Measurements from ENCODE around the gene RHBDF1. TPM values are rescaled to one million over a fixed set of nuclear protein-coding genes. Genes with fewer than 3 reads are reported as not detected.
A peak's percentile ranks its signal among the peaks of the same experiment; 100 is the strongest.

The RHBDF1 gene
- total and polyA plus RNA-seq, 8 donors = 33.4 to 50.0 (median 39.7) TPM

GRCh38 chr16:58491-59439 lies 13.7 kb downstream of the RHBDF1 start:
- no peak overlapping the region for H3K27ac ChIP-seq
- no peak overlapping the region for H3K4me3 ChIP-seq
- H3K4me1 ChIP-seq = peaks cover 0 to 9% of the 10 kb centered on the region in 2 donors
- H3K9me3 ChIP-seq = no peaks in the 10 kb centered on the region
- ATAC-seq (no peak), DNase-seq (peak in 1 of 4 donors; percentile 43)
- H3K27me3 ChIP-seq = no peaks in the 10 kb centered on the region
- peaks cover 0 to 84% of the 10 kb centered on the region in 2 donors for H3K36me3 ChIP-seq
- no peak for TF ChIP-seq CTCF (IDR thresholded peaks at IDR 0.05)
- intact Hi-C loops (cut with DNase I) = no loop called here

GRCh38 chr16:57711-58110 lies 14.7 kb downstream of the RHBDF1 start:
- Histone ChIP-seq H3K9me3 (no peaks in the 10 kb centered on the region), H3K27ac (no peak overlapping the region), H3K4me3 (no peak overlapping the region), H3K36me3 (peaks cover 0 to 74% of the 10 kb centered on the region in 2 donors), H3K27me3 (no peaks in the 10 kb centered on the region), H3K4me1 (peaks cover 0 to 15% of the 10 kb centered on the region in 2 donors)
- no peak for TF ChIP-seq CTCF (IDR thresholded peaks at IDR 0.05)
- intact Hi-C loops (cut with DNase I) = no loop called here
- ATAC-seq (no peak), DNase-seq (peak in 1 of 4 donors; percentile 31)

- Histone ChIP-seq H3K27me3 (no peaks in the 10 kb centered on the region), H3K36me3 (peaks cover 0 to 60% of the 10 kb centered on the region in 2 donors), H3K4me1 (peaks cover 3 to 27% of the 10 kb centered on the region in 2 donors), H3K4me3 (no peak overlapping the region), H3K9me3 (no peaks in the 10 kb centered on the region), H3K27ac (no peak overlapping the region)
- no peak for ATAC-seq
- DNase-seq = peak in 1 of 4 donors; percentile 58
- no peak for TF ChIP-seq CTCF (IDR thresholded peaks at IDR 0.05)
- intact Hi-C loops (cut with DNase I) = no loop called here
These were observed 16.1 kb downstream of the RHBDF1 start for GRCh38 chr16:56231-56927.

GRCh38 chr16:55571-56136 lies 16.8 kb downstream of the RHBDF1 start:
- H3K9me3 ChIP-seq = no peaks in the 10 kb centered on the region
- no peak for TF ChIP-seq CTCF (IDR thresholded peaks at IDR 0.05)
- peaks cover 0 to 60% of the 10 kb centered on the region in 2 donors for H3K36me3 ChIP-seq
- ATAC-seq (no peak), DNase-seq (peak in 1 of 4 donors; percentile 37)
- no peak overlapping the region for H3K27ac ChIP-seq
- intact Hi-C loops (cut with DNase I) = no loop called here
- no peaks in the 10 kb centered on the region for H3K27me3 ChIP-seq
- H3K4me1 ChIP-seq = peaks cover 3 to 35% of the 10 kb centered on the region in 2 donors
- H3K4me3 ChIP-seq = no peak overlapping the region

- peak overlapping the region; percentile 88 to 95 for H3K4me3 ChIP-seq
- no peak for DNase-seq
- TF ChIP-seq CTCF (IDR thresholded peaks at IDR 0.05) = no peak
- intact Hi-C loops (cut with DNase I) = no loop called here
- peak overlapping the region in 1 of 2 donors; percentile 77 for H3K27ac ChIP-seq
- peaks cover 0 to 52% of the 10 kb centered on the region in 2 donors for H3K36me3 ChIP-seq
- no peaks in the 10 kb centered on the region for H3K27me3 ChIP-seq
- no peak for ATAC-seq
- peaks cover 3 to 36% of the 10 kb centered on the region in 2 donors for H3K4me1 ChIP-seq
- H3K9me3 ChIP-seq = no peaks in the 10 kb centered on the region
These were observed 18.2 kb downstream of the RHBDF1 start for GRCh38 chr16:54237-54581.

Data from left lung (tissue), 10 donors.